Measurements from ENCODE around the gene ATP8A2.

Gene ATP8A2

GRCh38 chr13:25933520-25933919, 561.7 kb downstream of the ATP8A2 start:
- Mint-ChIP-seq H3K27me3 (ENCODE audit: low read depth, poor library complexity) (peaks cover 7% of the 10 kb centered on the region), H3K4me3 (no peak overlapping the region), H3K4me1 (peaks cover 46% of the 10 kb centered on the region), H3K36me3 (ENCODE audit: low read depth) (no peaks in the 10 kb centered on the region), H3K9me3 (peaks cover 5% of the 10 kb centered on the region), H3K27ac (no peak overlapping the region)
- DNase-seq = no peak
- no peak for TF ChIP-seq CTCF (IDR thresholded peaks at IDR 0.05)

GRCh38 chr13:25934127-25934526, 562.4 kb downstream of the ATP8A2 start:
- Mint-ChIP-seq H3K36me3 (ENCODE audit: low read depth) (no peaks in the 10 kb centered on the region), H3K4me1 (peaks cover 40% of the 10 kb centered on the region), H3K4me3 (no peak overlapping the region), H3K9me3 (peaks cover 6% of the 10 kb centered on the region), H3K27me3 (ENCODE audit: low read depth, poor library complexity) (peaks cover 8% of the 10 kb centered on the region), H3K27ac (no peak overlapping the region)
- TF ChIP-seq CTCF (IDR thresholded peaks at IDR 0.05) = no peak
- no peak for DNase-seq

GRCh38 chr13:25939961-25940687, 568.4 kb downstream of the ATP8A2 start:
- Mint-ChIP-seq H3K4me1 (peaks cover 28% of the 10 kb centered on the region), H3K27ac (peak overlapping the region; percentile 76), H3K9me3 (peaks cover 15% of the 10 kb centered on the region), H3K4me3 (no peak overlapping the region), H3K36me3 (ENCODE audit: low read depth) (no peaks in the 10 kb centered on the region), H3K27me3 (ENCODE audit: low read depth, poor library complexity) (peaks cover 6% of the 10 kb centered on the region)
- DNase-seq = no peak
- TF ChIP-seq CTCF (IDR thresholded peaks at IDR 0.05) = no peak

- TF ChIP-seq CTCF (IDR thresholded peaks at IDR 0.05) = no peak
- peaks cover 14% of the 10 kb centered on the region for H3K9me3 Mint-ChIP-seq
- no peak overlapping the region for H3K4me3 Mint-ChIP-seq
- H3K4me1 Mint-ChIP-seq = peaks cover 37% of the 10 kb centered on the region
- no peak overlapping the region for H3K27ac Mint-ChIP-seq
- no peak for DNase-seq
- no peaks in the 10 kb centered on the region for H3K36me3 Mint-ChIP-seq (ENCODE audit: low read depth)
- peaks cover 14% of the 10 kb centered on the region for H3K27me3 Mint-ChIP-seq (ENCODE audit: low read depth, poor library complexity)
These were observed 571.3 kb downstream of the ATP8A2 start for GRCh38 chr13:25943081-25943480.

GRCh38 chr13:25943658-25944057, 571.9 kb downstream of the ATP8A2 start:
- TF ChIP-seq CTCF (IDR thresholded peaks at IDR 0.05) = no peak
- no peak for DNase-seq
- H3K4me1 Mint-ChIP-seq = peaks cover 37% of the 10 kb centered on the region
- H3K27me3 Mint-ChIP-seq (ENCODE audit: low read depth, poor library complexity) = peaks cover 14% of the 10 kb centered on the region
- no peak overlapping the region for H3K27ac Mint-ChIP-seq
- no peak overlapping the region for H3K4me3 Mint-ChIP-seq
- no peaks in the 10 kb centered on the region for H3K36me3 Mint-ChIP-seq (ENCODE audit: low read depth)
- peaks cover 10% of the 10 kb centered on the region for H3K9me3 Mint-ChIP-seq

- Mint-ChIP-seq H3K4me3 (no peak overlapping the region), H3K4me1 (peaks cover 34% of the 10 kb centered on the region), H3K36me3 (ENCODE audit: low read depth) (no peaks in the 10 kb centered on the region), H3K9me3 (no peaks in the 10 kb centered on the region), H3K27ac (peak overlapping the region; percentile 80), H3K27me3 (ENCODE audit: low read depth, poor library complexity) (peaks cover 8% of the 10 kb centered on the region)
- no peak for DNase-seq
- no peak for TF ChIP-seq CTCF (IDR thresholded peaks at IDR 0.05)
These were observed 573.8 kb downstream of the ATP8A2 start for GRCh38 chr13:25945596-25945995.

All from nephron progenitor cell (in vitro differentiated cells).